WERI-Rb-1 (cell line): ENCODE measurements around the gene LBX2.

ENCODE experiments used
- DNase-seq: peaks from one replicate; pipeline ENCODE4 v3.0.0-alpha.2; 2020
- H3K27ac ChIP-seq: fragments of 250-450 bp; sonication (Bioruptor Pico); 2 replicates; pipeline ENCODE4 v1.5.1; 2020; ENCODE audit warnings: mild to moderate bottlenecking, moderate library complexity
- H3K27me3 ChIP-seq: fragments of 250-450 bp; sonication (Bioruptor Pico); 2 replicates; pipeline ENCODE4 v1.5.1; 2021; ENCODE audit warnings: mild to moderate bottlenecking, low read depth, moderate library complexity; ENCODE audit not compliant: insufficient read depth, severe bottlenecking
- H3K36me3 ChIP-seq: fragments of 250-450 bp; sonication (Bioruptor Pico); 2 replicates; pipeline ENCODE4 v1.5.1; 2020; ENCODE audit warnings: mild to moderate bottlenecking, moderate library complexity
- H3K4me3 ChIP-seq: 2 replicates; pipeline ENCODE4 v1.5.1; 2011; ENCODE audit warnings: low read depth, mild to moderate bottlenecking, control low read depth, low read length
- H3K9me3 ChIP-seq: fragments of 250-450 bp; sonication (Bioruptor Pico); 2 replicates; pipeline ENCODE4 v1.5.1; 2021; ENCODE audit warnings: mild to moderate bottlenecking, moderate library complexity; ENCODE audit not compliant: severe bottlenecking
- CTCF ChIP-seq: IDR thresholded peaks from 2 replicates; pipeline ENCODE4 v1.5.1; 2011; ENCODE audit warnings: low read depth, mild to moderate bottlenecking, control low read depth, inconsistent platforms, low read length

The LBX2 gene

GRCh38 chr2:74495440-74495839 is 4.0 kb downstream of the LBX2 start:
- H3K27me3 ChIP-seq = no peaks in the 10 kb centered on the region
- no peak for TF ChIP-seq CTCF
- no peak overlapping the region for H3K27ac ChIP-seq
- peaks cover 56% of the 10 kb centered on the region for H3K36me3 ChIP-seq
- H3K4me3 ChIP-seq = no peak overlapping the region
- no peaks in the 10 kb centered on the region for H3K9me3 ChIP-seq
- no peak for DNase-seq

GRCh38 chr2:74493546-74493945 is 5.9 kb downstream of the LBX2 start:
- Histone ChIP-seq H3K4me3 (no peak overlapping the region), H3K27ac (no peak overlapping the region), H3K9me3 (no peaks in the 10 kb centered on the region), H3K27me3 (no peaks in the 10 kb centered on the region), H3K36me3 (peaks cover 58% of the 10 kb centered on the region)
- no peak for TF ChIP-seq CTCF
- no peak for DNase-seq

- peaks cover 62% of the 10 kb centered on the region for H3K36me3 ChIP-seq
- DNase-seq = no peak
- no peak overlapping the region for H3K4me3 ChIP-seq
- H3K9me3 ChIP-seq = no peaks in the 10 kb centered on the region
- H3K27me3 ChIP-seq = no peaks in the 10 kb centered on the region
- TF ChIP-seq CTCF = no peak
- H3K27ac ChIP-seq = no peak overlapping the region
Measured at GRCh38 chr2:74491648-74492544, 7.5 kb downstream of the LBX2 start.

GRCh38 chr2:74489906-74490305 is 9.5 kb downstream of the LBX2 start:
- H3K27ac ChIP-seq = peak overlapping the region; percentile 65
- H3K9me3 ChIP-seq = no peaks in the 10 kb centered on the region
- TF ChIP-seq CTCF = no peak
- no peak for DNase-seq
- peak overlapping the region; percentile 2; the same call in 1 of the 2 replicates for H3K4me3 ChIP-seq
- no peaks in the 10 kb centered on the region for H3K27me3 ChIP-seq
- peaks cover 62% of the 10 kb centered on the region for H3K36me3 ChIP-seq

GRCh38 chr2:74488643-74489481 is 10.5 kb downstream of the LBX2 start:
- no peaks in the 10 kb centered on the region for H3K27me3 ChIP-seq
- H3K36me3 ChIP-seq = peaks cover 54% of the 10 kb centered on the region
- DNase-seq = peak; percentile 96

More at GRCh38 chr2:74488643-74489481, 10.5 kb downstream of the LBX2 start:
- Histone ChIP-seq H3K9me3 (no peaks in the 10 kb centered on the region), H3K4me3 (no peak overlapping the region), H3K27ac (peak overlapping the region; percentile 63)
- peak; percentile 36; the same call in 1 of the 2 replicates for TF ChIP-seq CTCF
